ENCODE measurements around the gene CPNE5.
A peak's percentile ranks its signal among the peaks of the same experiment; 100 is the strongest.

Gene CPNE5

GRCh38 chr6:36762123-36762522, 77.1 kb downstream of the CPNE5 start:
- DNase-seq (ENCODE audit: low spot score) = no peak

DNA sequence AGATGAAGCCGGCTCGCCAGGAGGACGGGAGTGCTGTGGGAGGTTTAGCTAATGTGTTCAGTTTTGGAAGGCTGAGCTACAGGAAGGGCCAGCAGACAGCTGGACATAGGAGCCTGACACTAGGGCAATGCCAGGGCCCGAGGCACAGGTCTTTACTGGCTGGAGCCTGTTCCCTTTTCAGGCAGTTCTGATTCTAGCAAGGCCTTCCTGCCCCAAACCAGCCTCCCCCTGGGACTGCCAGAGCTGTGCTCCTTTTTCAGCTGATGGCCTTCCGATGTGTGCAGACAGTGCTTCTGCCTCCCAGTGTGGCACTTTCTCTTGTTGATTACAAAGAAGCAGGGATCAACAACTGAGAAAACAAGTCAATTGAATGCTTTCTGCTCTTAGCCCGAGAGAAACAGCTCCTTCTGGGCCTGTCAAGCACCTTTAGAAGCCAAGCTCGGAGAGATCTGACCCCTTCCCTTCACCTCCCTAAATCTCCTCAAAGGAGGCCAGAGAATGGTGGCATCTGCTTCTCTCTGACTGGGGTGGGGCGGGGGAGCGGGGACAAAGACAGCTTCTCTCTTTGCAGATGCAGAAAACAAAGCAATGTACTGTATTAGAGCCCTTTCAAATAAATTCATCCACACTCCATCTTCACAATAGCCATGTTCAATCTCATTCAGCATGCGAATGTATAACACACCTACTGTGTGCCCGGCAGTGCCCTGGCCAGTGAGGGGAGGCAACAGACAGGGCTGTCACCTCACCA, 78.4 kb downstream of the CPNE5 start:
- DNase-seq (ENCODE audit: low spot score) = no peak

DNA sequence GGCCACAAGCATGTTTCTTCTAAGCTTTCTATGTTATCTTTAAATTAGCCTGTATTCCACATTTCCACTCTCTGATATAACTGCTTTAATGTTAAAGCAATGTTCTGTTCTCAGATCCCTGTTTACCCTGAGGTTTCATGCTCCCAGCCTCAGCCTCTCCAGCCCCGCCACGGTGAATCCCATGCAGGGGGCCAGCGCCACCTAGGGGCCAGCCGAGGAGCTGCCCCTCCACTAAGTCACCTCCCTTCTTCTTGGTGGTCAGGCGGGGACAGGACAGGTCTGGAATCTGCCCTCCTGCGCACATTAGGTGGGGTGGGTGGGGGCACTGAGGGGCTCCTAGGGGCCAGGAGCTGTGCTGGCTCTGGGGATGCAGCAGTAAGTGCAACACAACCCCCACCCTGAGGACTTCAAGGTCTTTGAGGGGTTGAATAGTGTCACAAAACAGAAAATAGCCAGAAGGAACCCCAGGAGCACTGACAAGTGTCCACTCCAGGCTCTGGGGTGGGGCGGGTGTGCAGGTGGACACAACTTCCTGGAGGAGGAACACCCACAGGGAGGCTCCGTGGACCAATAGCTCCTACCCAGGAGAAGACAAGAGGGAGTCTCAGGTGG, 80.0 kb downstream of the CPNE5 start:
- DNase-seq (ENCODE audit: low spot score) = peak; percentile 95

DNA sequence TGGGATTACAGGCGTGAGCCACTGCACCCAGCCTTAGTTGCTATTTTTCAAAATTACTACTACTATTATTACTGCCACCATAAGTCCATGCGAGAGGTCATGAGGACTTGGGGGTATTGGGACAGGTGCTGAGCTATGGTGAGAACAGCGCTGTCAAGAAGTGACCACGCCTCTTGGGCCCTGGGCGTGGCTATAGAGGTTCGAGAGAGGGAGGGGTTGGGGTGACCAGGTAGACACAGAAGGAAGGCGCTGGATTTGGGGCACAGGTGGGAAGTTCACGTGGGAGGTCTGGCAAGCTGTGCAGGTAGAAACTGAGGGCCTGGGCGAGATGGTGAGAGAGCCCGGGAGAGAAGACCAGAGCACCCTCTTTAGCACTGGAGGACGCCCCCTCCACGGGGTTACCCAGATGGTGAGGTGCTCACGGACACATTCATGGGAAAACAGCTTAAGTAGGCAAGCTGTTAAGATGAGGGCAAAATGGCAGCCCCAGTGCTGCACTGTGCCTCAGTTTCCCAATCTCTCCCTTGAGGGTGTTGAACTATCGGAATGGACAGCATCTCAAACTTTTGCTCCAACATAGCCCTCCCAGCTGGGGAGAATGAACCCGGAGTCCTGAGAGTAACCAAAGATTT, 80.6 kb downstream of the CPNE5 start:
- no peak for DNase-seq (ENCODE audit: low spot score)

DNA sequence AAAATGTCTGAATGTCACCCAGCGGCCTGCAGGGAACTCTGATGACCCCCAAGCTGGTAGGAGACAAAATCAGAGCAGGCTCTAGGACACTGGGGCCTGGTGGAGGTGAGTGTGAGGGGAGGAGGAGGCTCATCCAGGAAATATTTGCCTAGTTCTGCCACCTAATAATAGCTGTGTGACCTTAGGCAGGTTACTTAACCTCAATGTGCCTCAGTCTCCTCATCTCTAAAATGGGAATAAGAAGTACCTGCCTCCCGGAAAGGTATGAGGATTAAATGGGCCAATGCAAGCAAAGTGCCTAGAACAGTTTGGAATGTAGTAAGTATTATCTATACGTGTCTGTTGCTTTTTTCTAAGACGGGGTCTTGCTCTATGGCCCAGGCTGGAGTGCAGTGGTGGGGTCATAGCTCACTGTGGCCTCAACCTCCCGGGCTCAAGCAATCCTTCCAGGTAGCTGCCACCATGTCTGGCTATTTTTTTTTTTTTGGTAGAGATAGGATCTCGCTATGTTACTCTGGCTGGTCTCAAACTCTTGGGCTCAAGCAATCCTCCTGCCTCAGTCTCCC, 81.2 kb downstream of the CPNE5 start:
- DNase-seq (ENCODE audit: low spot score) = no peak

- no peak for DNase-seq (ENCODE audit: low spot score)
Measured at GRCh38 chr6:36757206-36757605, 82.0 kb downstream of the CPNE5 start.

DNA sequence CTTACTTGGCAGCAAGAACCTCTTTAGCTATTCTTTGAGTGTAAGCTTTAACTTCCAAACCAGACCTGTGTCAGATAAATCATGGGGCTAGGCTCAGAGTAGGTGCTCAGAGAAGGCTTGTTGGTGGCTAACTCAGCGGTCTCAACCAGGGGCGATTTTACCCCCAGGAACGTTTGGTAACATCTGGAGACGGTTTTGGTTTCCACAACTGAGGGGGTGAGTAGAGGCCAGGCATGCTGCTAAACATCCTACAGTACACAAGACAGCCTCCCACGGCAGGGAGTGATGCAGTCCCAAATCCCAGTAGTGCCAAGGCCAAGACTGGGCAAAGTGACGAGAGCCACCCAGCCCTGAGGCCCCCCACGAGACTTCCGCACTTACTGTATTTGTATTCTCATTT, 82.5 kb downstream of the CPNE5 start:
- no peak for DNase-seq (ENCODE audit: low spot score)

GRCh38 chr6:36755435-36756348, 83.6 kb downstream of the CPNE5 start:
- DNase-seq (ENCODE audit: low spot score) = no peak

DNA sequence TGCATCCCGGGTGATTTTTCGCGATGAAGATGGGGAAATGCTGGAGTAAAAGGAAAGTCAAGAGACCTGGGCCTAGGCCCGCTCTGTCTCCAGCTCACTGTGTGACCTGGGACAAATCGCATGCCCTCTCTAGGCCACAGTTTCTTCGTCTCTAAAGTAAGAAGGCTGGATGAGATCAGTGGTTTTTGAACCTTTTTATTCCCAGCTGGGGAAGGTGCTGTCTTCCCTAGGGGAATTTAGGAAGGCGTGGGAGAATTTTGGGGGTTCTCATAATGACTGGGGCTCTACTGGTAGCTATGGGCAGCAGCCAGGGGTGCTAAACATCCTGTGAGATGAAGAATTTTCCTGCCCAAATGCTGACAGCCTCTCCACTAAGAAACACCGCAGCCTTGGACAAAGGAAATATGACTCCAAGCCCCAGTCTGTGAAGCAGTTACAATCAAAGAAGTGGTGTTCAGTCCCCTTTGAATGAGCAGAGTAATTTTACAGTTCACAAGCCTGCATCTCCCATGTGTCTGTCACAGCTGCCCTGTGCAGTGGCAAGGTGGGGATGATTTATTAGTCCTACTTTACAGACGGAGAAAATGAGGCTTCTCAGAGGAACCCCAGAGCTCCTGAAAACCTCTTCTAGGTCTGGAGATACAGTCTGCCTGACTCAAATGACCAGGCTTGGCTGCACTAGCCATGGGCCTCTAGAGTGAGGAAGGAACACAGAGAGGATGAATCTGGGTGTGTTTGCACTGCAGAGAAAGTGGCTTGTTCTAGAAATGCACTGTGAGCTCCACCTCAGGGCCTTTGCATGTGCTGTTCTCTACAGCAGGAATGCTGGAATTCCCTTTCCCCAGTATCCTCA, 84.4 kb downstream of the CPNE5 start:
- no peak for DNase-seq (ENCODE audit: low spot score)

GRCh38 chr6:36753671-36754405, 85.4 kb downstream of the CPNE5 start:
- no peak for DNase-seq (ENCODE audit: low spot score)

- DNase-seq (ENCODE audit: low spot score) = no peak
Measured at GRCh38 chr6:36752886-36753506, 86.2 kb downstream of the CPNE5 start.

- DNase-seq (ENCODE audit: low spot score) = no peak
Measured at GRCh38 chr6:36752187-36752885, 86.9 kb downstream of the CPNE5 start.

DNA sequence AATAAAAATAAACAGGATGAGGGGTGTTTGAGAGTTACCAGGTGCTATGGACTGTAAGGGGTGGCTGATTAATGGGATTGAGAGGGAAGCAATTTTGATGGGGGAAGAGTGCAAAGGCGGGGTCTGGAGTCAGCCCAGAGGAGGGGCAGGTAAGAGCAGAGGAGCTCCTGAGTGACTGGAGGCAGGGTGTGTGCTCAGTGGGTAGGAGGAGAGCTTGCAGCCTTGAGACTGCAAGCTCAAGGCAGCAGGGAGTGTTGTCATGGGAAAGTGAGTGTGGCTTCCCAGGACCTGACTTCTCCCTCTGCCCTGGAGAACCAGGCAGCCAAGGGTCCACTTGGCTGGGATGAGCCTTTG, 87.4 kb downstream of the CPNE5 start:
- DNase-seq (ENCODE audit: low spot score) = no peak

DNA sequence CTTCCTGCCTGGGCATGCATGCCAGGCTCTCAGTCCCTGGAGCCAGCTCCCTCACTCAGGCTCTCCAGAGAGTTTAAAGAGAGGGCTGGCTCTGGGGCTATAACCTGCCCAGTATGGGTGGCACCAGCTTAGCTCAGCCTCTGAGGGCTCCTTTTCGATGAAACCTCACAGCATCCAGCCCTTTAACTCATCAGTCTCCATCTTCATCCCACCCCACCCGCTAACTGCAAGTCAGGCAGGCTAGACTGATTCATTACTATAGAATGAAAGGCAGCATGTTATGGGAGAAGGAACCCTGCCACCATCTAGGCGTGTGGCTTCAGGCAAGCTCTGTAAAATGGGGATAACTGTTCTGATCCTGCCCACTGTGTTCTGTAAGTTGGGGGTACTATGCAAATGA, 88.2 kb downstream of the CPNE5 start:
- DNase-seq (ENCODE audit: low spot score) = no peak

DNA sequence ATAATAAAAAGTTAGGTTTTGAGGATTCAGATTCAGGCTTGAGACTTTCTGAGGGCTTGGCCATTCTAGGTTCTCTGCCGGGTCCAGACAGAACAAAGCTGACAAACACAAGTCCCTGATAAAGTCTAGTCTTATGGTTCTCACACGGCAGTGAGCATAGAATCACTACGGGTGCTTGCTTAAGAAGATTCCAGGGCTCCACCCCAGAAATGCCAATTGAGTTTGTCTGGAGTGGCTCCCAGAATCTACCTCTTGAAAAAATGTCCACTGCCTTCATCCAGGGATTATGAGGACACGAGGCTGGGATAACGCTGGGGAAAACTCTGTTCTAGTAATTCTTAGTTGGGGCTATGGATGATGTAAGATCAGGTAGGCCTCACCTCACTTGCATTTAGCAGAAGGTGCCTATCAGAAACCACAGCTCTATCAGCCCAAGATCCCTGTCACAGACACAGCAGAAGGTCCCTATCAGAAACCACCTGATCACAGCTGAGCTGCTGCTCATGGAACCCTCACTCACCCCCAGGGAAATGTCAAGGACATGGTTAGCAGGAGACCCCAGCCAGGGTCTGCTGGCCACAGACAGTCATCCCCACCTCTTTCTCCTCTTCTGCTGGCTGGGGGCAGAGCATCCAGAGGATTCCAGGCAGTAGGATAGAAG, 89.3 kb downstream of the CPNE5 start:
- no peak for DNase-seq (ENCODE audit: low spot score)

DNA sequence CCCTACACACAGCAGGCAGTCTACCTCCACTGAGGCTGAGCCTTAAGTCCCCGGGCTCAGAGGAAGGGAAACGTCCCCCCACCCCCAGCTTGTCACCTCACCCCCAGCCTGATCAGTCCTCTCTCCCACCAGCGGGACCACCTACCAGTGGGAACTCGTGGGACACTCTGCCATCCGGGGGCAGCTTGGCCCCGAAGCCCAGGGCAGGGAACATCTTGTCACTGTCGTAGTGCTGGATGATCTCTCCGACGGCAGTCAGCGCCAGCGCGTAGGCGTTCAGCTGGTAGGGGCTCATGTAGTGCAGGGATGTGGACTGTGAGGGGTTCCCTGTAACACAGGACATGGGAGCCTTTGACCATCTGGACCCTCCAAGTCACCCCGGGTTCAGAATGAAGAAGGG, 93.0 kb downstream of the CPNE5 start:
- DNase-seq (ENCODE audit: low spot score) = no peak

DNA sequence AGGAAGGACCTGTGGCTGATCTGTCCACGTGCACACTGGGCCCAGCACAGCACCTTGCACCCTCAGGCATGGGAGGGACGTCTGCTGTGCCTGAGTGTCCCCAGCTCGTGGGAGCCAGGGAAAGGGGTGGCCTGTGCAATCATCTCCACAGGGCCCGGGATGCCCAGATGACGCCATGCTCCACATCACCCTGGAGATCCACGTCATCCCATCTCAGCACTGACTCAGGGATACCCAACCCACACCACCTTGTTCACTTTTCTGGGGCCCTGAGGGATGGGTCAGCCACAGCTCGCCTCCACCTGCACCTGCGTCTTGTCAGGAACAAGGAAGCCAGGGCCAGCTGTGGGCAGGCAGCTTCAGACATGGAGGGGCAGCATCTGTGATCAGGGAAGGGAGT, 93.4 kb downstream of the CPNE5 start:
- no peak for DNase-seq (ENCODE audit: low spot score)

DNA sequence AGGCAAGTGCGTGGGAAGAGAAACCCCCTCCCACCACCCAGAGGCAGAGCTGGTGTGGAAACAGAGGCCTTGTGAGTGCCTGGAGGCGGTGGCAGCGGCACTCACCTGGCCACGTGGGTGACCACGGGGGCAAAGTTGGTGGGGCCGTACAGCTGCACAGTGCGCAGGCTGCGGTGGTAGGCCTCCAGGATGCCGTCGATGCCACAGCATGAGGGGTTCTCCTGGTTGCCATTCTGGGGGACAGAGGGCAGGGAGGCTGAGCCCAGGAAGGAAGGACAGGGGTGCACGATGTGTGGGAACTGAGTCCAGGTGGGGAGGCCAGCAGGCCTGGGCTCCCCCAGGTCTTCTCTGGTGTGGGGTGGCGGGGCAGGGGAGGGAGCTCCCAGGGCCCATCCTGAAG, 94.0 kb downstream of the CPNE5 start:
- DNase-seq (ENCODE audit: low spot score) = no peak

GRCh38 chr6:36744304-36744673, 95.0 kb downstream of the CPNE5 start:
- no peak for DNase-seq (ENCODE audit: low spot score)

Data from AG20443 (cell line).